GM21526 (cell line): ENCODE data around the gene SMCHD1.
"Not testable (repeated sequence)": the region's sequence is repeated elsewhere in the genome, so short reads cannot be mapped to it uniquely, and the experiment has no call there.

Source experiments
- ATAC-seq: cut with Tn5 transposase; IDR thresholded peaks from one replicate; pipeline ENCODE4 v1.9.1; 2021; ENCODE audit warnings: moderate library complexity; ENCODE audit not compliant: unreplicated experiment, low FRiP score

Gene SMCHD1

GRCh38 chr18:2656981-2657512 is 1.5 kb downstream of the SMCHD1 start:
- ATAC-seq, result no peak

GRCh38 chr18:2657788-2658458 is 2.4 kb downstream of the SMCHD1 start:
- no peak for ATAC-seq

GRCh38 chr18:2660849-2661248 is 5.3 kb downstream of the SMCHD1 start:
- not testable (repeated sequence) for ATAC-seq

- ATAC-seq, result not testable (repeated sequence)
These were observed 6.8 kb downstream of the SMCHD1 start for GRCh38 chr18:2662288-2662687.

- no peak for ATAC-seq
These were observed 7.5 kb downstream of the SMCHD1 start for GRCh38 chr18:2662990-2663389.

GRCh38 chr18:2672410-2672809 is 16.9 kb downstream of the SMCHD1 start:
- no peak for ATAC-seq

- no peak for ATAC-seq
These were observed 17.3 kb downstream of the SMCHD1 start for GRCh38 chr18:2672872-2673271.

GRCh38 chr18:2678933-2679332 is 23.4 kb downstream of the SMCHD1 start:
- not testable (repeated sequence) for ATAC-seq

- no peak for ATAC-seq
These were observed 24.8 kb downstream of the SMCHD1 start for GRCh38 chr18:2680216-2680792.

- ATAC-seq, result no peak
These were observed 26.6 kb downstream of the SMCHD1 start for GRCh38 chr18:2681993-2682603.

GRCh38 chr18:2683055-2683454 is 27.5 kb downstream of the SMCHD1 start:
- ATAC-seq, result no peak

GRCh38 chr18:2686349-2686968 is 30.9 kb downstream of the SMCHD1 start:
- ATAC-seq, result no peak

- no peak for ATAC-seq
These were observed 32.0 kb downstream of the SMCHD1 start for GRCh38 chr18:2687390-2688001.

- ATAC-seq, result no peak
These were observed 37.0 kb downstream of the SMCHD1 start for GRCh38 chr18:2692508-2692907.

- ATAC-seq, result no peak
These were observed 41.7 kb downstream of the SMCHD1 start for GRCh38 chr18:2697184-2697583.

- ATAC-seq, result no peak
These were observed 43.5 kb downstream of the SMCHD1 start for GRCh38 chr18:2699001-2699400.

GRCh38 chr18:2704541-2704940 is 49.0 kb downstream of the SMCHD1 start:
- ATAC-seq, result no peak

- ATAC-seq, result no peak
These were observed 51.4 kb downstream of the SMCHD1 start for GRCh38 chr18:2706903-2707302.

- no peak for ATAC-seq
These were observed 52.1 kb downstream of the SMCHD1 start for GRCh38 chr18:2707551-2708168.

GRCh38 chr18:2709316-2709715 is 53.8 kb downstream of the SMCHD1 start:
- no peak for ATAC-seq
